ENCODE data around the gene ADAM17.

DNA sequence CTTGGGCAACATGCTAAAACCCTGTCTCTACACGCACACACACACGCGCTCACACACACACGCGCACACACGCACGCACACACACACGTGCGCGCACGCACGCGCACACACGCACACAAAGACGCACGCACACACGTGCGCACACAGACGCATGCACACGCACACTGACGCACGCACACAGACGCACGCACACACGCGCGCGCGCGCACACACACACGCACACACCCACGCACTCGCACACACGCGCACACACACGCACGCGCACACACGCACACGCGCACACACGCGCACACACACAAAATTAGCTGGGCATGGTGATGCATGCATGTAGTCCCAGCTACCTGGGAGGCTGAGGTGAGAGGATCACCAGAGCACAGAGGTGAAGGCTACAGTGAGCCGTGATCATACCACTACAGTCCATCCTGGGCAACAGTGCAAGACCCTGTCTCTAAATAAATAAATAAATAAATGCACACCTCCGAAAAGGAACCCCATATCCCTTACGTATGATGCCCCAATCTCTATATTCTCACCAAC, 89.4 kb downstream of the ADAM17 start:
- no peak for TF ChIP-seq CTCF (IDR thresholded peaks at IDR 0.05)
- TF ChIP-seq POLR2AphosphoS5 (IDR thresholded peaks at IDR 0.05; ENCODE audit: low read depth, low read length), result no peak
- no peak for TF ChIP-seq REST (IDR thresholded peaks at IDR 0.05; ENCODE audit: insufficient read depth in 1 of 2, low read depth in 2 of 2, low read length in 1 of 2)
- TF ChIP-seq TCF7L2 (IDR thresholded peaks at IDR 0.05; ENCODE audit: low read depth, low read length), result no peak
- TF ChIP-seq SIN3A (IDR thresholded peaks at IDR 0.05; ENCODE audit: borderline replicate concordance, insufficient read depth, low read depth, low read length), result no peak

Measured in Panc1 (cell line).